ENCODE measurements around the gene UNC13C. TPM values are rescaled to one million over a fixed set of nuclear protein-coding genes. Genes with fewer than 3 reads are reported as not detected.
A peak's percentile ranks its signal among the peaks of the same experiment; 100 is the strongest.
"Not testable (repeated sequence)": the region's sequence is repeated elsewhere in the genome, so short reads cannot be mapped to it uniquely, and the experiment has no call there.

Gene UNC13C
- not detected in 2 replicates for total RNA-seq (2012; rRNA removed)

GRCh38 chr15:53978253-53978906, at the start of gene UNC13C:
Gene UNC13C (plus strand): TSS chr15:53978441. CDS start chr15:54012904, 34,463 bp downstream.
- Histone ChIP-seq H3K4me2 (ENCODE audit: low read length) (peak within 1 kb of the TSS; percentile 29), H3K4me1 (ENCODE audit: control insufficient read depth, insufficient read depth, low read length) (no peaks in the 10 kb centered on the region), H3K9ac (ENCODE audit: low read depth, low read length) (no peak within 1 kb of the TSS), H3K36me3 (ENCODE audit: insufficient read depth, low read length) (no peaks in the 10 kb centered on the region), H3K9me3 (replicated peaks; ENCODE audit: low read length) (peaks cover 6% of the 10 kb centered on the region), H3K27me3 (ENCODE audit: control insufficient read depth, insufficient read depth, low read length) (no peaks in the 10 kb centered on the region), H3K4me3 (ENCODE audit: low read length) (no peak within 1 kb of the TSS)

GRCh38 chr15:53936137-53936536, 42.1 kb upstream of the UNC13C start:
- Histone ChIP-seq H3K4me3 (ENCODE audit: low read length) (no peak overlapping the region), H3K4me1 (ENCODE audit: control insufficient read depth, insufficient read depth, low read length) (no peaks in the 10 kb centered on the region), H3K9ac (ENCODE audit: low read depth, low read length) (no peak overlapping the region), H3K27me3 (ENCODE audit: control insufficient read depth, insufficient read depth, low read length) (no peaks in the 10 kb centered on the region), H3K4me2 (ENCODE audit: low read length) (no peak overlapping the region), H3K36me3 (ENCODE audit: insufficient read depth, low read length) (no peaks in the 10 kb centered on the region), H3K9me3 (replicated peaks; ENCODE audit: low read length) (peaks cover 6% of the 10 kb centered on the region)

DNA sequence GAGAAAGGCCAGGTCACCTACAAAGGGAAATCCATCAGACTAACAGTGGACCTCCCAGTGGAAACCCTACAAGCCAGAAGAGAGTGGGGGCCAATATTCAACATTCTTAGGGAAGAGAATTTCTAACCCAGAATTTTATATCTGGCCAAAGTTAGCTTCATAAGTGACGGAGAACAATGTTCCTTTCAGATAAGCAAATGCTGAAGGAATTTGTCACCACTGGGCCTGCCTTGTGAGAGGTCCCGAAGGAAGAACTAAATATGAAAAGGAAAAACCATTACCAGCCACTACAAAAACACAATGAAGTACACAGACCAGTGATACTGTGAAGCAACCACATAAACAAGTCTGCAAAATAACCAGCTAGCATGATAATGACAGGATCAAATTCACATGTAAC, 40.6 kb upstream of the UNC13C start:
- not testable (repeated sequence) for H3K4me2 ChIP-seq (ENCODE audit: low read length); H3K9ac ChIP-seq (ENCODE audit: low read depth, low read length); H3K27me3 ChIP-seq (ENCODE audit: control insufficient read depth, insufficient read depth, low read length); H3K4me1 ChIP-seq (ENCODE audit: control insufficient read depth, insufficient read depth, low read length); H3K9me3 ChIP-seq (replicated peaks; ENCODE audit: low read length); H3K4me3 ChIP-seq (ENCODE audit: low read length); H3K36me3 ChIP-seq (ENCODE audit: insufficient read depth, low read length)

DNA sequence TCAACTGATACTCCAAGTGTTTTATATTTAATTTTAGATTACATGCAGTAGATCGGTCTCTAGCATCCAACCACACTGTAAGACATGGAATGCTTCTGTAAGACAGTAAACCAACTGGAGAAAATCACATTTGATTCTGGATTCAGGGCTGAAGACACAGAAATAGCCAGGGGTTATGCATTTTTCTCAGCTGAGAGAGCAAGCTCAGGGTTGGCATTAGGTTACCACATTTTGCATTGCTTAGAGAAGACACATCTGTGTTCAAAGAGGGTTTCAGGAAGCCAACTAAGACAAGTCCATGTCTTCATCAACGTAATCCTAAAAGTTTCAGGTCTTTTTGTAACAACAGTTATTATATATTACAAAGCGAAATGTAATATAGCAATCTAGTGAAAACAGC, 27.7 kb upstream of the UNC13C start:
- Histone ChIP-seq H3K9me3 (replicated peaks; ENCODE audit: low read length) (peaks cover 3% of the 10 kb centered on the region), H3K36me3 (ENCODE audit: insufficient read depth, low read length) (no peaks in the 10 kb centered on the region), H3K4me3 (ENCODE audit: low read length) (no peak overlapping the region), H3K27me3 (ENCODE audit: control insufficient read depth, insufficient read depth, low read length) (no peaks in the 10 kb centered on the region), H3K9ac (ENCODE audit: low read depth, low read length) (no peak overlapping the region), H3K4me2 (ENCODE audit: low read length) (no peak overlapping the region), H3K4me1 (ENCODE audit: control insufficient read depth, insufficient read depth, low read length) (no peaks in the 10 kb centered on the region)

DNA sequence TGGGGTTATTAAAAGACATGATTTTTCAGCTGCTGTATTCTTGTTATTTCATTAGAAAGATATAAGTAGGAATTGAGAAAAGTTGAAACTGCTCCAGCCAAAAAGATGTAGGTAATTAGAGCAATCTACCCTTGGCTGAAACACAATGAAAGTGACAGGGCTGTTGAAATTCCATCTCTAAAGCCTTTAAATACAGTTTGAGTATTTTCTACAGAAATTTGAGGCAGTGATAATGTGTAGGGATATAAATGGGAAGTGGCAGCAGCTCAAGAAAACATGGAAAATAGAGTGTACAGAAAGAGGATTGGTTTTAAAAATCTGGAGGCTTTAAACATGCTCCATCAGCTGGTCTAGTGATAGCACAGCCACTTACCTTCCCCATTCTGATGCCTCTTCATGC, 22.8 kb upstream of the UNC13C start:
- Histone ChIP-seq H3K4me2 (ENCODE audit: low read length) (no peak overlapping the region), H3K9me3 (replicated peaks; ENCODE audit: low read length) (peaks cover 3% of the 10 kb centered on the region), H3K27me3 (ENCODE audit: control insufficient read depth, insufficient read depth, low read length) (no peaks in the 10 kb centered on the region), H3K9ac (ENCODE audit: low read depth, low read length) (no peak overlapping the region), H3K36me3 (ENCODE audit: insufficient read depth, low read length) (no peaks in the 10 kb centered on the region), H3K4me3 (ENCODE audit: low read length) (no peak overlapping the region), H3K4me1 (ENCODE audit: control insufficient read depth, insufficient read depth, low read length) (no peaks in the 10 kb centered on the region)

DNA sequence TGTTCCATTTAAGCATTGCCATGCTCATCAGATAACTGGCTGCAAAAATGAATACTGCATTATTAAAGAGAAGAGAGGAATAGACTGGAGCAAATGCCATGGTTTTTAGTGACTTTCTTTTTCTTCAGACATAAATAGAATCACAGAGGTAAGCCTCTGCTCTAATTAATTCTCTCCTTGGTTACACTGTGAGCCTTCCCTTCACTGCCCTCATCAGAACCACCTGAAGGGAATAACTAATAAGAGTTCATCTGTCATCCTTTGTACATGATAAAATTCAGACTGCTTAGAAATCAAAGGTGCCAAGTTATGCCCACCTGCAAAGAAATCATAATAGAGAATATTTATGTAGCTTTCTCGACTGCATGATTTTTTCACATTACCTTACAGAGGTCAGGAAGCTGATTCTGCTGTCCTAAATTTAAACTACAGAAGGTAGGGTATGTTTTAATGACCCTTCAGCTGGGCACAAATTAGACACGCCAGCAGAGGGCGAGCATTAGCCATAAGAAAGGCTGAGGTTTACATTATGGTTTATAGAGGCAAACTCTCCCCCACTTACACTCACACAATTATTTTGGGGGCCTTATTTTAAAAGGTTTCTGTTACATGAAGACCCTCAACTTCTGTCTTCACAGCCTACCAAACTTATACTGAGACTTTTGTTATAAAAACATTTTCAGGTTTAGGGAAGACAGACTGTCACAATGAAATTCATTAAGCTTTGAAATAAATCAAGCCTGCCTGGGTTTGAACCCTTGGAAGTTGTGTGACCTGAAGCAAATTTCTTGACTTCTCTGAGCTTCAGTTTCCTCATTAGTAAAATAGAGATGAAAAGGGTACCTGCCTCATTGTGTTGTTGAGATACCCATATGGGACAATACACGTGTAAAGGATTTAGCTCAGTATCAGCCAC, 15.3 kb upstream of the UNC13C start:
- no peaks in the 10 kb centered on the region for H3K9me3 ChIP-seq (replicated peaks; ENCODE audit: low read length)
- H3K36me3 ChIP-seq (ENCODE audit: insufficient read depth, low read length): no peaks in the 10 kb centered on the region

GRCh38 chr15:53963801-53964200, 14.4 kb upstream of the UNC13C start:
- Histone ChIP-seq H3K27me3 (ENCODE audit: control insufficient read depth, insufficient read depth, low read length) (no peaks in the 10 kb centered on the region), H3K4me3 (ENCODE audit: low read length) (no peak overlapping the region), H3K4me2 (ENCODE audit: low read length) (no peak overlapping the region), H3K9ac (ENCODE audit: low read depth, low read length) (no peak overlapping the region), H3K36me3 (ENCODE audit: insufficient read depth, low read length) (no peaks in the 10 kb centered on the region), H3K4me1 (ENCODE audit: control insufficient read depth, insufficient read depth, low read length) (no peaks in the 10 kb centered on the region), H3K9me3 (replicated peaks; ENCODE audit: low read length) (no peaks in the 10 kb centered on the region)

More for the DNA sequence above, 15.3 kb upstream of the UNC13C start:
- Histone ChIP-seq H3K27me3 (ENCODE audit: control insufficient read depth, insufficient read depth, low read length) (no peaks in the 10 kb centered on the region), H3K9ac (ENCODE audit: low read depth, low read length) (no peak overlapping the region), H3K4me1 (ENCODE audit: control insufficient read depth, insufficient read depth, low read length) (no peaks in the 10 kb centered on the region), H3K4me2 (ENCODE audit: low read length) (no peak overlapping the region), H3K4me3 (ENCODE audit: low read length) (no peak overlapping the region)

GRCh38 chr15:53974121-53974520, 4.1 kb upstream of the UNC13C start:
- Histone ChIP-seq H3K4me1 (ENCODE audit: control insufficient read depth, insufficient read depth, low read length) (no peaks in the 10 kb centered on the region), H3K4me2 (ENCODE audit: low read length) (no peak overlapping the region), H3K9ac (ENCODE audit: low read depth, low read length) (no peak overlapping the region), H3K9me3 (replicated peaks; ENCODE audit: low read length) (peaks cover 3% of the 10 kb centered on the region), H3K4me3 (ENCODE audit: low read length) (no peak overlapping the region), H3K36me3 (ENCODE audit: insufficient read depth, low read length) (no peaks in the 10 kb centered on the region), H3K27me3 (ENCODE audit: control insufficient read depth, insufficient read depth, low read length) (no peaks in the 10 kb centered on the region)

GRCh38 chr15:53974813-53975212, 3.4 kb upstream of the UNC13C start:
- Histone ChIP-seq H3K9me3 (replicated peaks; ENCODE audit: low read length) (peaks cover 3% of the 10 kb centered on the region), H3K4me1 (ENCODE audit: control insufficient read depth, insufficient read depth, low read length) (no peaks in the 10 kb centered on the region), H3K4me3 (ENCODE audit: low read length) (no peak overlapping the region), H3K36me3 (ENCODE audit: insufficient read depth, low read length) (no peaks in the 10 kb centered on the region), H3K27me3 (ENCODE audit: control insufficient read depth, insufficient read depth, low read length) (no peaks in the 10 kb centered on the region), H3K4me2 (ENCODE audit: low read length) (no peak overlapping the region), H3K9ac (ENCODE audit: low read depth, low read length) (no peak overlapping the region)

DNA sequence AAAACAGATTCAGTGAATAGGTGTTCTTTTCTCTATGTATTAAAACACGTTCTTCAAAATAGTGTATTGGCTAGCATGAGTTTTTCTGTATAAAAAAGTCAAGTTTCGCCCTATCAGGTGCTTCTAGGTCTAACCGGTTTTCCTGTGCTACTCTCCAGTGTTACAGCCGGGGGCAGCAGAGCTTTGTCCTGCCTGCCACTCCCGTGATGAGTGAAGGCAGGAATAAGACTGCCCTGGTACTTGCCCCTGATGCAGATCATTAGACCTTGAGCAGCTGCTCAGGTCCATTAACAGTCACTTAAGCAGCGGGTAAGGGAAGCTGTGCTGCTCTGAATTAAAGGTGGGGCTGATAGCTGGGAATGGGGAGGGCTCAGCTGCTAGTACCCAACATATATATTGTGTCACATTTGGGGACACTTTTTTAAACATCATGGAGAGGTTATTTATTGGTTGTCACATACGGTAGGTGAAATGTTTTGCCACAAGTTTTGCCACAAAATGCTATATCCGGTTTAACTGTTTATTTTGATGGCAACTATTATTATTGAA, 1.3 kb upstream of the UNC13C start:
- Histone ChIP-seq H3K4me2 (ENCODE audit: low read length) (no peak overlapping the region), H3K36me3 (ENCODE audit: insufficient read depth, low read length) (no peaks in the 10 kb centered on the region), H3K9ac (ENCODE audit: low read depth, low read length) (no peak overlapping the region), H3K27me3 (ENCODE audit: control insufficient read depth, insufficient read depth, low read length) (no peaks in the 10 kb centered on the region), H3K4me1 (ENCODE audit: control insufficient read depth, insufficient read depth, low read length) (no peaks in the 10 kb centered on the region), H3K4me3 (ENCODE audit: low read length) (no peak overlapping the region), H3K9me3 (replicated peaks; ENCODE audit: low read length) (peaks cover 6% of the 10 kb centered on the region)

- Histone ChIP-seq H3K9me3 (replicated peaks; ENCODE audit: low read length) (peaks cover 4% of the 10 kb centered on the region), H3K9ac (ENCODE audit: low read depth, low read length) (no peak overlapping the region), H3K4me3 (ENCODE audit: low read length) (no peak overlapping the region)
These were observed 979 bp downstream of the UNC13C start for GRCh38 chr15:53979051-53979788.

More at GRCh38 chr15:53979051-53979788, 979 bp downstream of the UNC13C start:
- Histone ChIP-seq H3K36me3 (ENCODE audit: insufficient read depth, low read length) (no peaks in the 10 kb centered on the region), H3K4me1 (ENCODE audit: control insufficient read depth, insufficient read depth, low read length) (no peaks in the 10 kb centered on the region), H3K27me3 (ENCODE audit: control insufficient read depth, insufficient read depth, low read length) (no peaks in the 10 kb centered on the region), H3K4me2 (ENCODE audit: low read length) (no peak overlapping the region)

All from skeletal muscle satellite cell (primary cell).